GM12892 (cell line): ENCODE data around the gene SP3.

Experiments used
- POLR2A ChIP-seq: IDR thresholded peaks from 2 replicates; pipeline ENCODE4 v1.6.1; 2011; ENCODE audit warnings: low read depth, low read length, control low read depth
- POLR2AphosphoS5 ChIP-seq: IDR thresholded peaks from 2 replicates; pipeline ENCODE4 v1.6.1; 2011; ENCODE audit warnings: low read depth, low read length, control low read depth

- TF ChIP-seq POLR2A (no peak), POLR2AphosphoS5 (no peak)
These were observed 50.9 kb downstream of the SP3 start for GRCh38 chr2:173914055-173914927.
